GM20000 (cell line): ENCODE measurements around the gene KLK3.

Source experiments
- DNase-seq: peaks from one replicate; pipeline ENCODE4 v3.0.0; 2012; ENCODE audit warnings: low spot score
- TF ChIP-seq, protein P1 (sequence below): IDR thresholded peaks from 2 replicates; pipeline ENCODE4 v1.5.1; 2012; ENCODE audit warnings: mild to moderate bottlenecking, control low read depth; ENCODE audit errors: extremely low read depth, missing control alignments

The KLK3 gene

DNA sequence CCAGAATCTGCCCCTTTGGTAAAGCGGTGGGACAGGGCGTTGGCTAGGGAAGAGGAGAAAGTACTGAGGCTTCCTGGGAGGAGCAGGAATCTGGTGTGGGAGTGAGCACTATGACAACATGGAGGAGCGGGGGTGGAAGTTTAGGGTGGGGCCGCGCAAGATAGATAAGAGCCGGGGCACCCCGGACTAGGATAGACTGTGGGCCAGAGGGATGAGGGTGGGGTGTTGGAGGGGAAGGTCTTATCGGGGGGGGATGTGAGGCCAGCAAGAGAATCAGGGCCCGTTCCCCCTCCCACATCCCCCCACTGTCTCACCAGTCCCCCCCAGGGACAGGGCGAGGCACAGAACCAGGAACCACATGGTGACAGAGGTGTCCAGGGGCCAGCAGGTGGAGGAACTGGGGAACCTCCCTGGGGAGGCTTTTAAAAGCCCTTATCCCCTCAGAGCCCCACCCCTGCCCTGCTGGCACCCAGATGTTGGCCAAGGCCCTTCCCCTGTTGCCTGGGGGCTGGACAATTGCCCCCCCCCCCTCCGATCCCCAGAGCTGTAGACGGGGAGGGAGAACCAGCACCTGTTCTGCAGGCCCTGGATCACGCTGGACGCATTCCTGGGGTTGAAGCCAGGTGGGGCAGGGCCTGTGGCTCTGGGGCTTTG is 31.2 kb upstream of the KLK3 start, which contains the start of gene KLK1:
Gene KLK1 (minus strand): TSS at position 399 of the 654 bp plus-strand sequence. CDS start 39 bp downstream, at position 360.
- DNase-seq, result no peak
- TF ChIP-seq, protein P1, sequence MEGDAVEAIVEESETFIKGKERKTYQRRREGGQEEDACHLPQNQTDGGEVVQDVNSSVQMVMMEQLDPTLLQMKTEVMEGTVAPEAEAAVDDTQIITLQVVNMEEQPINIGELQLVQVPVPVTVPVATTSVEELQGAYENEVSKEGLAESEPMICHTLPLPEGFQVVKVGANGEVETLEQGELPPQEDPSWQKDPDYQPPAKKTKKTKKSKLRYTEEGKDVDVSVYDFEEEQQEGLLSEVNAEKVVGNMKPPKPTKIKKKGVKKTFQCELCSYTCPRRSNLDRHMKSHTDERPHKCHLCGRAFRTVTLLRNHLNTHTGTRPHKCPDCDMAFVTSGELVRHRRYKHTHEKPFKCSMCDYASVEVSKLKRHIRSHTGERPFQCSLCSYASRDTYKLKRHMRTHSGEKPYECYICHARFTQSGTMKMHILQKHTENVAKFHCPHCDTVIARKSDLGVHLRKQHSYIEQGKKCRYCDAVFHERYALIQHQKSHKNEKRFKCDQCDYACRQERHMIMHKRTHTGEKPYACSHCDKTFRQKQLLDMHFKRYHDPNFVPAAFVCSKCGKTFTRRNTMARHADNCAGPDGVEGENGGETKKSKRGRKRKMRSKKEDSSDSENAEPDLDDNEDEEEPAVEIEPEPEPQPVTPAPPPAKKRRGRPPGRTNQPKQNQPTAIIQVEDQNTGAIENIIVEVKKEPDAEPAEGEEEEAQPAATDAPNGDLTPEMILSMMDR, result no peak

DNA sequence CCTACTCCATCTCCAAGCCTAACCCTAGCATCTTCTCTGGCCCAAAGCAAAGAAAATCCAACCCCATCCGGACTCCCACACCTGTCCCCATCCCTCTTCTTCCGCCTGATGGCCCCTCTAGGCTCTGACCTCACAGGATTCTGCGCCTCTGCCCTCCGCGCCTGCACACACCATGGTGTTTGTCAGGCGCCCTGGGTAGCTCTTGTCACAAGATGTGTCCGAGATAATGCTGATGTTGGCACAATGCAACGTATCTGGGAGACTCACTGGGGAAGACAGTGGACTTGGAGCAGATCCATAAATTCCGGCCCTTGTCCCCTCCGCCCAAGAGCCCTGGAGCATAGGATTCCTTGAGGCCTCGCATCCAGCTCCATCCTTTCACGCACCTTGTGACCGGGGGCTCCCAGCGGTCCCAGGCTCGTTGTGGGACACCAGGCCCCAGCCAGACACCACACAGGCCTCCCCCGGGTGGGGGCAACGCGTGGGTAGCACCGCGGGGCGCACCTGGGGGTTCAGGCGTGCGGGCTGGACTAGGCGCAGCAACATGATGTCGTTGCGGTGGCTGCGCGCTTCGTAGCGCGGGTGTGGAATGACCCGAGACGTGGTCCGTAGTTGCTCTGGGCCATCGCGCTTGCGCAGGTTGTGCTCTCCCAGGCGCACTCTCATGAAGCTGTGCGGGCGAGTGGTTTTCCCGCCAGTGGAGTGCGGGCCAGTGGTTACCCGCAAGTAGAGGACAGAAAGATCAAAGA is 28.0 kb upstream of the KLK3 start:
- TF ChIP-seq, protein P1, result no peak
- no peak for DNase-seq

DNA sequence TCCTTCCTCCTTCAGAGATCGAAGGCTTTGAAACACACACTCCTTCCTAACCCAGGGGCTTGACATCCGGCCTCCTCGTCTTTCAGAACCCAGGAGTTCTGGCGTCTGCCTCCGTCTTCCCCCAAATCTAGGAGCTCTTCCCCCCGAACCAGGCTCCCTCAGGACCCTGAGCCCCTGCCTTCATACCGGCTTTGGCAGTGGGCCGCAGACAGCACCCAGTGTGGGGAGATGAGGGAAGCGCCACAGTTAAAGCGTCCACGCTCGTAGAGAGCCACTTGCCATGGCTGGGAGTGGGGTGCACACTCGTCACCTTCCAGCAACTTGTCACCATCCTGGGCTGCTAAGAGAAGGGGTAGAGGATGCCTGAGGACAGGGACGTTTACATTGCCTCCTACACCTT is 27.2 kb upstream of the KLK3 start:
- TF ChIP-seq, protein P1, result no peak
- DNase-seq, result no peak

DNA sequence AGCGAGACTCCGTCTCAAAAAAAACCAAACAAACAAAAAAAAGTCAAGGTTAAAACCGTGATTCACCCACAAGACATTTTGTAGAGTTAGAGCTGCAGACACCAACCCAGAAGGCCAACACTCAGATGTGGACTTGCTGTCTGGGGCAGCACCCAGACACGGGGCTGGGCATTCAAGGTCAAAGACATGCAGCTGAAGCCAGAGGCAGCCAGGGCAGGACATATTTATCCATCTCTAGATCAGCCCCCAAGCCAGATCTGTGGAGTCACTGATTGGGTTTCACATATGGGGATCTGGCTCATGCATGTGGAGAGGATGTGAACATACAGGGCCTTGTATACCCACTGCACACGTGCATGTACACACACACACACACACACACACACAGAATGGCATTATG is 24.9 kb upstream of the KLK3 start:
- TF ChIP-seq, protein P1, result no peak
- DNase-seq, result no peak

DNA sequence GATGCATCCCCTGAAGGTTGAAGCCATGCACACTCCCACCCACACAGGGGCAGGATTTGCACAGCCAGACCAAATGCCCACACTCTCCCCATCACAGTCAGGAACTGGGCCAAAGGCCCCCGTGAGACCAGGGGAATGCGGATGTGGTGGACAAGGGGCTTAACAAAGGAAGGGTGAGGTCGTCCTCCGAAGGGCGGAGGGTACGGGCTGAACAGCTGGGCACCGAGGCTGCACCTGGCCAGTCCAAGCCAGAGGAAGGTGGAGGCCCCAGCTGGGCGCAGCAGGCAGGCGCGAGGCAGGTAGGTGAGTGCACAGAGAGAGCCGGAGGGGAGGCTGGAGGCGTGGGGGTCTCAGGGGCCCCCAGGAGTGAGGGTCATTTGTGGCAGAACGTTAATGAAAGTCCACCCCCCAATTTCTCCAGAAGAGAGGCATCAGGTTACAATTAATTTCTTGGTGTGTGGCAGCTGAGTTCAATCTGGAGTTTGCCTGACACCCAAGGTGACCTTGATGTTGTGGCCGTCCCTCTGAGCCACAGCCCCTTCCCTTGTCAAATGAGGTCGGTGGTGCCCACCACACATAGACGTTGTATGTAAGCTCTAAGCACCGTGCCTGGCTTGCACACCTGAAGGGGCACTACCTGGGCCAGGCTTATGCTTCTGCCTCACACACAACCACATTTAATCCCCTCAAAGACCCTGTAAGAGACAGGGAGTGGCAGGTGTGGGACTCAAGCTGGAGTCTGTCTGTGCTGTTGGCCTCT is 24.3 kb upstream of the KLK3 start:
- TF ChIP-seq, protein P1, result no peak
- DNase-seq, result no peak

DNA sequence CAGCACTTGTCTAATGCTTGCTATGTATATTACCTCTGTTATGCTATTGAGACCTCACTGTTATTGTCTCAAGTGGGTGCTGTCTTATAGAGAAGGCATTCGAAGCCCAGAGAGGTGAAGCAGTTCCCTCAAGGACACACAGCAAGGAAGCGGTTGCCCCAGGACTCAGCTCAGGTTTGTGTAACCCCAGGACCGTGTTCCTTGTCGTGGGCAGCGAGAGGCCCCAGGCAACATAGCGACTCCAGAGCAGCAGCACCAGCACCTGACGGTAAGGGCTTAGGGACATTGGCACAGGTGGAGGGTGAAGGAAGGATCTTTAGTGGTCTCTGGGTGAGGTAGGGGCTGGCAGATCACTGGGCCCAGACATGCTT is 23.7 kb upstream of the KLK3 start:
- DNase-seq, result no peak
- TF ChIP-seq, protein P1, result no peak

DNA sequence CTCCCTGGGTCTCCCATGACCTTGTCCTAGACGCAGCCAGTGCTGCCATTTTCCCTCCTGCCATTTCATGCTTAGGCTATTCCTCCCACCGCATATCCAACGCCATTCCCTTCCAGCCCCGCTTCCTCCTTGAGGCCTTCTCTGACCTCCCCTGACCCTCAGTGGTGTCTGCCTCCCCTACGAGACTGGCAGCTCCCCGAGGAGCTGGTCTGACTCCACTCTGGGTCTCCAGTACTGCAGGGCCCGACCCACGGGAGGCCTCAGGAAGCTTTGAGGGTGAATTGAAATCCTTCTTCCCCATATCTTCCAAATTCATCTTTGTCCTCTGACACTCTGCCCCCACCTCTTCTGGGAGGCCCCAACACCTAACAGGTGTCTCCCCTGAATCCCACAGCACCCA is 22.0 kb upstream of the KLK3 start:
- TF ChIP-seq, protein P1, result no peak
- no peak for DNase-seq
